ENCODE measurements around the gene FLII. TPM values are rescaled to one million over a fixed set of nuclear protein-coding genes. Genes with fewer than 3 reads are reported as not detected.
"Not testable (repeated sequence)": the region's sequence is repeated elsewhere in the genome, so short reads cannot be mapped to it uniquely, and the experiment has no call there.

FLII gene
- total RNA-seq, 1 experiment from 2014 or later = 298 TPM

DNA sequence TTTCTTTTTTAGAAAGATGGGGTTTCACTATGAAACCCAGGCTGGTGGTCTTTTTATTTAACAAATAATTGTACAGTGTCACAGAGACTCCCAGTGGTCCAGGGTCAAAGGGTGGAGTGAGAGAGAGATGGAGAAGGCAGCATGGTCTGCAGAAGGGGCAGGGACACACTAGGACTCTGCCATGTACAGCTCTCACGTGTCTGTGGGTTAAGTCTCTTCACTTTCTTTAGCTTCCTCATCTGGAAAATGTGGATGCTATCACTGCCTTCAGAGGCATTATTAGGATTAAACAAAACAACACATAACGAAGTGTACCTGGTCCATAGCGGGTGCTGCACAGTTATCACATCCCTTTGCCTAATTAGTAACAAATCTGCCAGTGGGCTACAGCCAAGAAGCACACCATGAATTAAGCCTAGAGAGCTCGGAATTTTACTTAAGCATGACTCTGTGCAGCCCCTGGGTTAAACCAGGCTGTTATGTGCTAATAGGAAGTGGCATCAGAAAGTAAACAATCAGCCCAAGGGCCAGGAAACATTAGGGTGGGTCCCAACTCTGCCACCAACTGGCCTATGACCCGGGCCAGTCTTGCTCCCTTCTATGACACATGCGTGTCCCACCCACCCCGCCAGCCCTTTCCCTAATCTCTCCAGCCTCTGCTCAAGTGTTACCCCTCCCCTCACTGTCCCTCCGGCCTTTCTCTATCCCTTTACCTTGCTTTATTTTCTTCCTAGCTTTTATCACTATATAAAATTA lies 42.4 kb upstream of the FLII start:
- Histone ChIP-seq H2BK20ac (ENCODE audit: low read depth, low read length, poor library complexity, severe bottlenecking) (no peak overlapping the region), H3K9ac (ENCODE audit: extremely low read depth, insufficient read length, low read length) (no peak overlapping the region), H4K5ac (ENCODE audit: insufficient read length, low read depth, low read length) (no peak overlapping the region), H3K23ac (ENCODE audit: insufficient read length, low read depth, low read length) (no peak overlapping the region), H3K18ac (ENCODE audit: insufficient read length, low read depth, low read length) (no peak overlapping the region), H2BK12ac (ENCODE audit: insufficient read length, low read depth, low read length) (no peak overlapping the region), H2BK5ac (ENCODE audit: insufficient read length, low read length) (no peak overlapping the region), H3T11ph (ENCODE audit: low read length) (no peak overlapping the region), H3K56ac (ENCODE audit: insufficient read length, low read depth, low read length) (no peak overlapping the region), H3K79me2 (ENCODE audit: insufficient read depth, low read length) (no peaks in the 10 kb centered on the region), H3K27me3 (ENCODE audit: insufficient read depth, low read length) (no peaks in the 10 kb centered on the region), H2BK120ac (ENCODE audit: low read depth, low read length, poor library complexity, severe bottlenecking) (no peak overlapping the region), H4K20me1 (ENCODE audit: control insufficient read depth, insufficient read depth, insufficient read length) (no peaks in the 10 kb centered on the region), H3K4me2 (ENCODE audit: insufficient read depth, insufficient read length, low read length) (no peak overlapping the region), H3K23me2 (ENCODE audit: insufficient read length, low read depth, low read length, poor library complexity, severe bottlenecking) (no peaks in the 10 kb centered on the region), H3K79me1 (ENCODE audit: insufficient read depth, low read depth, low read length, poor library complexity, severe bottlenecking) (no peaks in the 10 kb centered on the region), H3K27ac (ENCODE audit: insufficient read length, low read depth, low read length) (no peak overlapping the region), H3K14ac (ENCODE audit: insufficient read depth, low read length) (no peak overlapping the region), H4K91ac (ENCODE audit: insufficient read length, low read depth, low read length) (no peak overlapping the region), H4K8ac (replicated peaks; ENCODE audit: insufficient read length, low read depth, low read length) (no peak overlapping the region), H3K9me3 (ENCODE audit: control insufficient read depth, low read depth, low read length) (no peaks in the 10 kb centered on the region), H2BK15ac (ENCODE audit: low read depth, low read length) (no peak overlapping the region), H2AK5ac (ENCODE audit: insufficient read length, low read length) (no peak overlapping the region), H3K4me1 (ENCODE audit: insufficient read depth, low read length) (no peaks in the 10 kb centered on the region), H2AFZ (ENCODE audit: low read length) (no peak overlapping the region), H3K4ac (ENCODE audit: low read depth, low read length) (no peak overlapping the region)
- no peak for DNase-seq
- peaks cover 49 to 86% (median 81%) of the 10 kb centered on the region in 3 experiments; a peak in 6 of 7 replicates for H3K36me3 Mint-ChIP-seq (ENCODE audit: insufficient read depth in 1 of 3, low read depth in 3 of 3)
- WGBS (ENCODE audit: extremely low coverage, insufficient read length, low lambda C conversion rate) = no CpG with 5 or more reads among the region's 8 CpGs
- H3K27me3 Mint-ChIP-seq (ENCODE audit: low read depth) = no peaks in the 10 kb centered on the region
- H3K27ac Mint-ChIP-seq = no peak overlapping the region
- H3K4me1 Mint-ChIP-seq = no peaks in the 10 kb centered on the region
- H3K9me3 Mint-ChIP-seq = no peaks in the 10 kb centered on the region
- no peak overlapping the region for H3K4me3 Mint-ChIP-seq
- TF ChIP-seq, protein P1, sequence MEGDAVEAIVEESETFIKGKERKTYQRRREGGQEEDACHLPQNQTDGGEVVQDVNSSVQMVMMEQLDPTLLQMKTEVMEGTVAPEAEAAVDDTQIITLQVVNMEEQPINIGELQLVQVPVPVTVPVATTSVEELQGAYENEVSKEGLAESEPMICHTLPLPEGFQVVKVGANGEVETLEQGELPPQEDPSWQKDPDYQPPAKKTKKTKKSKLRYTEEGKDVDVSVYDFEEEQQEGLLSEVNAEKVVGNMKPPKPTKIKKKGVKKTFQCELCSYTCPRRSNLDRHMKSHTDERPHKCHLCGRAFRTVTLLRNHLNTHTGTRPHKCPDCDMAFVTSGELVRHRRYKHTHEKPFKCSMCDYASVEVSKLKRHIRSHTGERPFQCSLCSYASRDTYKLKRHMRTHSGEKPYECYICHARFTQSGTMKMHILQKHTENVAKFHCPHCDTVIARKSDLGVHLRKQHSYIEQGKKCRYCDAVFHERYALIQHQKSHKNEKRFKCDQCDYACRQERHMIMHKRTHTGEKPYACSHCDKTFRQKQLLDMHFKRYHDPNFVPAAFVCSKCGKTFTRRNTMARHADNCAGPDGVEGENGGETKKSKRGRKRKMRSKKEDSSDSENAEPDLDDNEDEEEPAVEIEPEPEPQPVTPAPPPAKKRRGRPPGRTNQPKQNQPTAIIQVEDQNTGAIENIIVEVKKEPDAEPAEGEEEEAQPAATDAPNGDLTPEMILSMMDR (conservative IDR thresholded peaks at IDR 0.05) = no peak

DNA sequence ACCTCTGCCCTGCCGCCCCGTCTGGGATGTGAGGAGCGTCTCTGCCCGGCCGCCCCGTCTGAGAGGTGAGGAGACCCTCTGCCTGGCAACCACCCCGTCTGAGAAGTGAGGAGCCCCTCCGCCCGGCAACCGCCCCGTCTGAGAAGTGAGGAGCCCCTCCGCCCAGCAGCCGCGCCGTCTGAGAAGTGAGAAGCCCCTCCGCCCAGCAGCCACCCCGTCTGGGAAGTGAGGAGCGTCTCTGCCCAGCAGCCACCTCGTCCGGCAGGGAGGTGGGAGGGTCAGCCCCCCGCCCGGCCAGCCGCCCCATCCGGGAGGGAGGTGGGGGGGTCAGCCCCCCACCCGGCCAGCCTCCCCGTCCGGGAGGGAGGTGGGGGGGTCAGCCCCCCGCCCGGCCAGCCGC lies 39.5 kb upstream of the FLII start:
- not testable (repeated sequence) for H4K91ac ChIP-seq (ENCODE audit: insufficient read length, low read depth, low read length); H2BK20ac ChIP-seq (ENCODE audit: low read depth, low read length, poor library complexity, severe bottlenecking); H3K9ac ChIP-seq (ENCODE audit: extremely low read depth, insufficient read length, low read length); H2BK12ac ChIP-seq (ENCODE audit: insufficient read length, low read depth, low read length); H3K79me1 ChIP-seq (ENCODE audit: insufficient read depth, low read depth, low read length, poor library complexity, severe bottlenecking); H2AFZ ChIP-seq (ENCODE audit: low read length); H3K23ac ChIP-seq (ENCODE audit: insufficient read length, low read depth, low read length); H3K9me3 Mint-ChIP-seq; H4K20me1 ChIP-seq (ENCODE audit: control insufficient read depth, insufficient read depth, insufficient read length); H3K23me2 ChIP-seq (ENCODE audit: insufficient read length, low read depth, low read length, poor library complexity, severe bottlenecking); H2BK5ac ChIP-seq (ENCODE audit: insufficient read length, low read length); H2BK15ac ChIP-seq (ENCODE audit: low read depth, low read length); H3K27me3 Mint-ChIP-seq (ENCODE audit: low read depth); H4K5ac ChIP-seq (ENCODE audit: insufficient read length, low read depth, low read length); H3K4me1 Mint-ChIP-seq; H3K18ac ChIP-seq (ENCODE audit: insufficient read length, low read depth, low read length); DNase-seq; H3K27ac ChIP-seq (ENCODE audit: insufficient read length, low read depth, low read length); H2BK120ac ChIP-seq (ENCODE audit: low read depth, low read length, poor library complexity, severe bottlenecking); H3T11ph ChIP-seq (ENCODE audit: low read length); H3K4me1 ChIP-seq (ENCODE audit: insufficient read depth, low read length); H3K27ac Mint-ChIP-seq; H3K4me3 Mint-ChIP-seq; H3K27me3 ChIP-seq (ENCODE audit: insufficient read depth, low read length); H3K56ac ChIP-seq (ENCODE audit: insufficient read length, low read depth, low read length); H2AK5ac ChIP-seq (ENCODE audit: insufficient read length, low read length); H3K4ac ChIP-seq (ENCODE audit: low read depth, low read length); H4K8ac ChIP-seq (replicated peaks; ENCODE audit: insufficient read length, low read depth, low read length); H3K14ac ChIP-seq (ENCODE audit: insufficient read depth, low read length); H3K4me2 ChIP-seq (ENCODE audit: insufficient read depth, insufficient read length, low read length); H3K9me3 ChIP-seq (ENCODE audit: control insufficient read depth, low read depth, low read length); H3K79me2 ChIP-seq (ENCODE audit: insufficient read depth, low read length)
- no CpG with 5 or more reads among the region's 30 CpGs for WGBS (ENCODE audit: extremely low coverage, insufficient read length, low lambda C conversion rate)
- peaks cover 46 to 86% (median 73%) of the 10 kb centered on the region in 3 experiments; a peak in 6 of 7 replicates for H3K36me3 Mint-ChIP-seq (ENCODE audit: insufficient read depth in 1 of 3, low read depth in 3 of 3)
